Osteoblast (primary cell): ENCODE results near the gene TTC9C. TPM values are rescaled to one million over a fixed set of nuclear protein-coding genes. Genes with fewer than 3 reads are reported as not detected.

Experiments
- DNase-seq: peaks from one replicate; pipeline ENCODE4 v3.0.0; 2011; ENCODE audit warnings: low spot score, mixed read lengths; ENCODE audit not compliant: insufficient read length; ENCODE audit errors: missing footprints
- H2AFZ ChIP-seq: 2 replicates; pipeline ENCODE4 v1.6.0; 2011; ENCODE audit warnings: mild to moderate bottlenecking, low read length
- H3K27ac ChIP-seq: 2 replicates; pipeline ENCODE4 v1.5.1; 2011; ENCODE audit warnings: mild to moderate bottlenecking, low read depth, low read length, moderate library complexity
- H3K27me3 ChIP-seq: 2 replicates; pipeline ENCODE4 v1.6.0; 2012; ENCODE audit warnings: mild to moderate bottlenecking, control low read depth, inconsistent platforms, low read length, moderate library complexity; ENCODE audit not compliant: insufficient read depth
- H3K36me3 ChIP-seq: 2 replicates; pipeline ENCODE4 v1.5.1; 2011; ENCODE audit warnings: mild to moderate bottlenecking, low read length, control low read depth, moderate library complexity; ENCODE audit not compliant: insufficient read depth
- H3K4me1 ChIP-seq: 2 replicates; pipeline ENCODE4 v1.5.1; 2011; ENCODE audit warnings: mild to moderate bottlenecking, low read length, control low read depth, moderate library complexity; ENCODE audit not compliant: insufficient read depth
- H3K4me2 ChIP-seq: 2 replicates; pipeline ENCODE4 v1.6.0; 2011; ENCODE audit warnings: mild to moderate bottlenecking, low read length; ENCODE audit not compliant: insufficient read depth
- H3K4me3 ChIP-seq: fragments of 200-600 bp; sonication (generic); 3 replicates; pipeline ENCODE4 v1.5.1; 2012; ENCODE audit warnings: mild to moderate bottlenecking, low read length, inconsistent platforms; ENCODE audit not compliant: insufficient read depth
- H3K79me2 ChIP-seq: 2 replicates; pipeline ENCODE4 v1.6.0; 2012; ENCODE audit warnings: mild to moderate bottlenecking, low read length, control low read depth, inconsistent platforms; ENCODE audit not compliant: insufficient read depth
- H3K9me3 ChIP-seq: 2 replicates; pipeline ENCODE4 v1.5.1; 2011; ENCODE audit warnings: low read depth, low read length, control low read depth
- H4K20me1 ChIP-seq: 2 replicates; pipeline ENCODE4 v1.6.0; 2012; ENCODE audit warnings: mild to moderate bottlenecking, low read length, control low read depth; ENCODE audit not compliant: insufficient read depth
- total RNA-seq: library from RNA; depleted of rRNA; stranded (reverse); fragments of >200 nt; gene quantifications from 2 replicates; pipeline ENCODE4 v1.2.3, GENCODE V29; 2012
- TF ChIP-seq, protein P1 (sequence below): IDR thresholded peaks from 2 replicates; pipeline ENCODE4 v1.5.1; 2011; ENCODE audit warnings: mild to moderate bottlenecking, low read depth, low read length, moderate library complexity; ENCODE audit errors: extremely low read depth

Gene TTC9C
- total RNA-seq, 1 donor = 34.0 TPM

DNA sequence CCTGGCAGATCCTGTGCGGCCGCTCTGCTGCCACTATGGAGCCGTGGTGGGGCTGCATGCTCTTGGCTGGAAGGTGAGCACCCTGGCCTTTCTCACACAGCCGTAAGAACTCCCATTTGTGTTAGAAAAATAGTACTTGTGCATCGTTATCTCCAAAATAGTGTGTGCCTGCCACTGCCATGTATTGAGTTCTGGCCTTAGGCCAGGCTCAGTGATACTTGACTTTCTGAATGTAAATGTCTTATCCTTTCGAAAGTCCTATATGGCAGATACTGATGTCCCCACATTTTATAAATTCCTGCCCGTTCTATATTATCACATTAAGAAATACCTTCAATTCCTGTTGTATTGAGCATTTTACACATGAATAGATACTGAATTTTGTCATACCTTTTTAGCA is 54.5 kb downstream of the TTC9C start:
- Histone ChIP-seq H3K9me3 (no peaks in the 10 kb centered on the region), H2AFZ (no peak overlapping the region), H4K20me1 (peaks cover 2% of the 10 kb centered on the region), H3K27me3 (no peaks in the 10 kb centered on the region), H3K4me3 (no peak overlapping the region), H3K4me2 (no peak overlapping the region), H3K36me3 (peaks cover 15% of the 10 kb centered on the region), H3K79me2 (peaks cover 4% of the 10 kb centered on the region), H3K4me1 (peaks cover 8% of the 10 kb centered on the region), H3K27ac (no peak overlapping the region)
- no peak for DNase-seq
- TF ChIP-seq, protein P1, sequence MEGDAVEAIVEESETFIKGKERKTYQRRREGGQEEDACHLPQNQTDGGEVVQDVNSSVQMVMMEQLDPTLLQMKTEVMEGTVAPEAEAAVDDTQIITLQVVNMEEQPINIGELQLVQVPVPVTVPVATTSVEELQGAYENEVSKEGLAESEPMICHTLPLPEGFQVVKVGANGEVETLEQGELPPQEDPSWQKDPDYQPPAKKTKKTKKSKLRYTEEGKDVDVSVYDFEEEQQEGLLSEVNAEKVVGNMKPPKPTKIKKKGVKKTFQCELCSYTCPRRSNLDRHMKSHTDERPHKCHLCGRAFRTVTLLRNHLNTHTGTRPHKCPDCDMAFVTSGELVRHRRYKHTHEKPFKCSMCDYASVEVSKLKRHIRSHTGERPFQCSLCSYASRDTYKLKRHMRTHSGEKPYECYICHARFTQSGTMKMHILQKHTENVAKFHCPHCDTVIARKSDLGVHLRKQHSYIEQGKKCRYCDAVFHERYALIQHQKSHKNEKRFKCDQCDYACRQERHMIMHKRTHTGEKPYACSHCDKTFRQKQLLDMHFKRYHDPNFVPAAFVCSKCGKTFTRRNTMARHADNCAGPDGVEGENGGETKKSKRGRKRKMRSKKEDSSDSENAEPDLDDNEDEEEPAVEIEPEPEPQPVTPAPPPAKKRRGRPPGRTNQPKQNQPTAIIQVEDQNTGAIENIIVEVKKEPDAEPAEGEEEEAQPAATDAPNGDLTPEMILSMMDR = no peak

DNA sequence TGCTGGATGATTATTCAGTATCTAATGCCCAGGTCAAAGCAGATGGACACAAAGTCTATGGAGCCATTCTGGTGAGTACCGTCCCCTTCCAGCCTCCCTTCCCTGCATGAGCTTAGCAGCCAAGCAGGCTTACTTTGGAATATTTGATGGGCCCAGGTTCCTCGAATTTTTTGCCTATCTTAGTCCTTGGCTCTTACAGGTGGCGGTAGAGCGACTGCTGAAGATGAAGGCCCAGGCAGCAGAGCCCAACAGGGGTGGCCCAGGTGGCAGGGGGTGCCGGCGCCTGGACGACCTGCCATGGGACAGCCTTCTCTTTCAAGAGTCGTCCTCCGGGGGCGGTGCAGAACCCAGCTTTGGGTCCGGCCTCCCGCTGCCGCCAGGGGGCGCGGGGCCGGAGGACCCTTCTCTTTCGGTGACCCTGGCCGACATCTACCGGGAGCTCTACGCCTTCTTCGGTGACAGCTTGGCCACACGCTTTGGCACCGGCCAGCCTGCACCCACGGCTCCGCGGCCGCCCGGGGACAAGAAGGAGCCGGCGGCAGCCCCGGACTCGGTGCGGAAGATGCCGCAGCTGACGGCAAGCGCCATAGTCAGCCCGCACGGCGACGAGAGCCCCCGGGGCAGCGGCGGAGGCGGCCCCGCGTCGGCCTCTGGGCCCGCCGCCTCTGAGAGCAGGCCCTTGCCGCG is 58.2 kb downstream of the TTC9C start:
- no peaks in the 10 kb centered on the region for H3K27me3 ChIP-seq
- peak overlapping the region; percentile 88 for H3K27ac ChIP-seq
- peaks cover 33% of the 10 kb centered on the region for H3K36me3 ChIP-seq
- H3K9me3 ChIP-seq = no peaks in the 10 kb centered on the region
- H3K4me1 ChIP-seq = peaks cover 29% of the 10 kb centered on the region
- DNase-seq = peak; percentile 98
- peak overlapping the region; percentile 96 for H3K4me2 ChIP-seq
- H3K79me2 ChIP-seq = peaks cover 34% of the 10 kb centered on the region
- peak overlapping the region; percentile 94 for H3K4me3 ChIP-seq
- peaks cover 13% of the 10 kb centered on the region for H4K20me1 ChIP-seq
- H2AFZ ChIP-seq = peak overlapping the region; percentile 76
- TF ChIP-seq, protein P1 = peak; percentile 84

DNA sequence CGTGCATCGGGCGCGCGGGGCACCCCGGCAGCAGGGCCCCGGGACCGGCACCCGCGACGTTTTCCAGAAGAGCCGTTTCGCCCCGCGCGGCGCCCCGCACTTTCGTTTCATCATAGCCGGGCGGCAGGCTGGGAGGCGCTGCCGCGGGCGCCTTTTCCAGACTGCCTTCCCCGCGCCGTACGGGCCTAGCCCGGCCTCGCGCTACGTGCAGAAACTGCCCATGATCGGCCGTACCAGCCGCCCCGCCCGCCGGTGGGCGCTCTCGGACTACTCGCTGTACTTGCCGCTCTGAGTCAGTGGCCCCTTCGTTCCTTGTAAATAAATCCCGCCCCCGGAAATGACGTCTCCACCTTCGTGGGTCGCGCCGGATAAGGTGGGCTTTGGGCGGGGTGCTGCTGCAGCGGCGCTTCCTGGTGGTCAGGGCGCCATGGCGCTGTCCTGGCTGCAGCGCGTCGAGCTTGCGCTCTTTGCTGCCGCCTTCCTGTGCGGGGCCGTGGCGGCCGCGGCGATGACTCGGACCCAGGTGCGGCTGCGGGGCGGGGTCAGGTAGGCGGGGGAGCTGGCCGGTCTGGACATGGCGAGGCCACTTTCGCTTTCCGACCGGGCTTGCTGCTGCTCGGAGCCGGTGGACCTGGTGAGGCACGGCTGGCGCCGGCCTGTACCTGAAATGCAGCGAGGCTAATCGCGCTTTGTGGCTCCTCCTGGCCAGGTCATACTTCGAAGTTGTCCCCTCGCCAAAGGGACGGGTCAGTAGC is 58.9 kb downstream of the TTC9C start, which contains the start of gene TMEM179B:
Gene TMEM179B (plus strand): TSS at position 398 of the 755 bp plus-strand sequence. CDS start 30 bp downstream, at position 428.
- Histone ChIP-seq H3K9me3 (no peaks in the 10 kb centered on the region), H3K4me1 (peaks cover 32% of the 10 kb centered on the region), H3K79me2 (peaks cover 36% of the 10 kb centered on the region), H2AFZ (peak within 1 kb of the TSS; percentile 76), H3K4me2 (peak within 1 kb of the TSS; percentile 96), H3K36me3 (peaks cover 30% of the 10 kb centered on the region), H3K27ac (peak within 1 kb of the TSS; percentile 88), H3K27me3 (no peaks in the 10 kb centered on the region), H4K20me1 (peaks cover 13% of the 10 kb centered on the region), H3K4me3 (peak within 1 kb of the TSS; percentile 94)
- DNase-seq = peak; percentile 99
- TF ChIP-seq, protein P1 = peak; percentile 43

Other genes starting within 250 kb of the TTC9C start
- 646 and 720 TPM in 2 replicates for gene AHNAK, start 181.7 kb upstream of the TTC9C start, total RNA-seq
- gene EEF1G, start 154.6 kb upstream of the TTC9C start, total RNA-seq = 1,004 and 1,049 TPM in 2 replicates
- 6.5 and 7.6 TPM in 2 replicates for gene TUT1, start 137.0 kb upstream of the TTC9C start, total RNA-seq
- gene MTA2, start 126.6 kb upstream of the TTC9C start, total RNA-seq = 102 and 105 TPM in 2 replicates
- 26.4 and 29.5 TPM in 2 replicates for gene EML3, start 115.7 kb upstream of the TTC9C start, total RNA-seq
- gene ROM1, start 115.2 kb upstream of the TTC9C start, total RNA-seq = 6.5 TPM in 2 replicates
- gene B3GAT3, start 106.5 kb upstream of the TTC9C start, total RNA-seq = 27.1 and 30.8 TPM in 2 replicates
- 219 and 242 TPM in 2 replicates for gene GANAB, start 81.9 kb upstream of the TTC9C start, total RNA-seq
- gene INTS5, start 75.2 kb upstream of the TTC9C start, total RNA-seq = 19.2 and 20.6 TPM in 2 replicates
- 13.3 and 17.4 TPM in 2 replicates for gene C11orf98, start 63.3 kb upstream of the TTC9C start, total RNA-seq
- 6.2 and 11.2 TPM in 2 replicates for gene CSKMT, start 63.2 kb upstream of the TTC9C start, total RNA-seq
- 4.4 and 5.8 TPM in 2 replicates for gene UQCC3, start 56.8 kb upstream of the TTC9C start, total RNA-seq
- 7.6 and 8.0 TPM in 2 replicates for gene LBHD1, start 56.2 kb upstream of the TTC9C start, total RNA-seq
- 98.1 and 107 TPM in 2 replicates for gene UBXN1, start 49.4 kb upstream of the TTC9C start, total RNA-seq
- gene LRRN4CL, start 39.0 kb upstream of the TTC9C start, total RNA-seq = 9.1 and 13.8 TPM in 2 replicates
- gene BSCL2, start 21.1 kb upstream of the TTC9C start, total RNA-seq = 63.6 and 67.7 TPM in 2 replicates
- not detected in 2 replicates for gene GNG3, start 20.8 kb upstream of the TTC9C start, total RNA-seq
- 13.0 and 18.8 TPM in 2 replicates for gene HNRNPUL2, start 1.0 kb upstream of the TTC9C start, total RNA-seq
- 13.0 TPM in 2 replicates for gene ZBTB3, start 25.7 kb downstream of the TTC9C start, total RNA-seq
- gene POLR2G, start 33.1 kb downstream of the TTC9C start, total RNA-seq = 48.3 and 57.9 TPM in 2 replicates
- 21.2 and 22.1 TPM in 2 replicates for gene TAF6L, start 42.9 kb downstream of the TTC9C start, total RNA-seq
- 37.4 and 51.4 TPM in 2 replicates for gene TMEM179B, start 58.9 kb downstream of the TTC9C start, total RNA-seq
- gene TMEM223, start 63.5 kb downstream of the TTC9C start, total RNA-seq = 9.0 and 11.5 TPM in 2 replicates
- 25.6 and 31.1 TPM in 2 replicates for gene NXF1, start 77.0 kb downstream of the TTC9C start, total RNA-seq
- 35.8 and 40.7 TPM in 2 replicates for gene STX5, start 103.6 kb downstream of the TTC9C start, total RNA-seq
- gene TEX54, start 104.4 kb downstream of the TTC9C start, total RNA-seq = not detected in 2 replicates
- gene WDR74, start 111.1 kb downstream of the TTC9C start, total RNA-seq = 31.2 and 34.0 TPM in 2 replicates
- 217 and 259 TPM in 2 replicates for gene SLC3A2, start 152.4 kb downstream of the TTC9C start, total RNA-seq
- under 0.01 TPM in 1 of 2 replicates, not detected in the other for gene CHRM1, start 192.9 kb downstream of the TTC9C start, total RNA-seq